ENCODE data around the gene MAP3K13.
"Not testable (repeated sequence)": the region's sequence is repeated elsewhere in the genome, so short reads cannot be mapped to it uniquely, and the experiment has no call there.

The MAP3K13 gene

GRCh38 chr3:185340751-185341150 lies 22.2 kb upstream of the MAP3K13 start:
- intact Hi-C loops (cut with DNase I), result no loop called here
- DNase-seq, result no peak

- DNase-seq, result peak in 6 of 10 donors; percentile 17 to 89 (median 57)
These were observed 21.1 kb upstream of the MAP3K13 start for GRCh38 chr3:185341616-185342458.

GRCh38 chr3:185342459-185343174 lies 20.3 kb upstream of the MAP3K13 start:
- DNase-seq, result no peak
- intact Hi-C loops (cut with DNase I), result no loop called here

More at GRCh38 chr3:185341616-185342458, 21.1 kb upstream of the MAP3K13 start:
- intact Hi-C loops (cut with DNase I), result no loop called here

GRCh38 chr3:185347399-185347798 lies 15.5 kb upstream of the MAP3K13 start:
- intact Hi-C loops (cut with DNase I), result no loop called here
- DNase-seq, result no peak

GRCh38 chr3:185350841-185351240 lies 12.1 kb upstream of the MAP3K13 start:
- intact Hi-C loops (cut with DNase I), result no loop called here
- DNase-seq, result no peak

- intact Hi-C loops (cut with DNase I), result no loop called here
- no peak for DNase-seq
These were observed 11.5 kb upstream of the MAP3K13 start for GRCh38 chr3:185351396-185351795.

- no peak for DNase-seq
- intact Hi-C loops (cut with DNase I), result no loop called here
These were observed 9.7 kb upstream of the MAP3K13 start for GRCh38 chr3:185353225-185353624.

- peak in 5 of 10 donors; percentile 32 to 65 (median 61) for DNase-seq
- intact Hi-C loops (cut with DNase I), result no loop called here
These were observed 8.9 kb upstream of the MAP3K13 start for GRCh38 chr3:185353823-185354614.

- no peak for DNase-seq
- intact Hi-C loops (cut with DNase I), result loop anchor here (5.0 kb wide), 1 partner anchor 201 kb away; no protein-coding TSS in a partner anchor
These were observed 6.4 kb upstream of the MAP3K13 start for GRCh38 chr3:185356499-185356898.

- no peak for DNase-seq
- intact Hi-C loops (cut with DNase I), result loop anchor here (5.0 kb wide), 1 partner anchor 135 kb away; the partner anchor contains the start of gene TMEM41A
These were observed 1.0 kb upstream of the MAP3K13 start for GRCh38 chr3:185361920-185362319.

- no peak for DNase-seq
- intact Hi-C loops (cut with DNase I), result loop anchor here (5.0 kb wide), 1 partner anchor 134 kb away; the partner anchor contains the start of gene TMEM41A
These were observed 797 bp downstream of the MAP3K13 start for GRCh38 chr3:185363662-185364203.

- intact Hi-C loops (cut with DNase I), result no loop called here
- DNase-seq, result no peak
These were observed 2.5 kb downstream of the MAP3K13 start for GRCh38 chr3:185365291-185366073.

- intact Hi-C loops (cut with DNase I), result no loop called here
- no peak for DNase-seq
These were observed 3.1 kb downstream of the MAP3K13 start for GRCh38 chr3:185366074-185366335.

- intact Hi-C loops (cut with DNase I), result no loop called here
- DNase-seq, result no peak
These were observed 4.0 kb downstream of the MAP3K13 start for GRCh38 chr3:185366913-185367312.

- intact Hi-C loops (cut with DNase I); DNase-seq: not testable (repeated sequence)
These were observed 7.4 kb downstream of the MAP3K13 start for GRCh38 chr3:185370349-185370748.

- intact Hi-C loops (cut with DNase I), result no loop called here
- no peak for DNase-seq
These were observed 8.6 kb downstream of the MAP3K13 start for GRCh38 chr3:185371306-185372074.

GRCh38 chr3:185381320-185382058 lies 18.6 kb downstream of the MAP3K13 start:
- intact Hi-C loops (cut with DNase I), result no loop called here
- no peak for DNase-seq

GRCh38 chr3:185382154-185382553 lies 19.2 kb downstream of the MAP3K13 start:
- no peak for DNase-seq
- intact Hi-C loops (cut with DNase I), result no loop called here
